Keratinocyte (primary cell): Measurements from ENCODE around the gene OTOP1.
"Not testable (repeated sequence)": the region's sequence is repeated elsewhere in the genome, so short reads cannot be mapped to it uniquely, and the experiment has no call there.

Experiments used
- EZH2 ChIP-seq: IDR thresholded peaks from one replicate; pipeline ENCODE4 v1.6.1; 2012; ENCODE audit warnings: inconsistent platforms, mild to moderate bottlenecking, low read length, moderate library complexity
- TF ChIP-seq, protein P1 (sequence below), 3 experiments: IDR thresholded peaks in 1 of 3; conservative IDR thresholded peaks in 1 of 3; optimal IDR thresholded peaks in 1 of 3; 2 replicates in 2 of 3; 3 replicates in 1 of 3; pipeline versions ENCODE3 to v1.5.1; 2011; ENCODE audit warnings: low read length in 3 of 3, mild to moderate bottlenecking in 3 of 3, moderate library complexity in 2 of 3, control low read depth in 1 of 3, inconsistent platforms in 1 of 3; ENCODE audit not compliant: insufficient read depth in 2 of 3; ENCODE audit errors: extremely low read depth in 1 of 3

DNA sequence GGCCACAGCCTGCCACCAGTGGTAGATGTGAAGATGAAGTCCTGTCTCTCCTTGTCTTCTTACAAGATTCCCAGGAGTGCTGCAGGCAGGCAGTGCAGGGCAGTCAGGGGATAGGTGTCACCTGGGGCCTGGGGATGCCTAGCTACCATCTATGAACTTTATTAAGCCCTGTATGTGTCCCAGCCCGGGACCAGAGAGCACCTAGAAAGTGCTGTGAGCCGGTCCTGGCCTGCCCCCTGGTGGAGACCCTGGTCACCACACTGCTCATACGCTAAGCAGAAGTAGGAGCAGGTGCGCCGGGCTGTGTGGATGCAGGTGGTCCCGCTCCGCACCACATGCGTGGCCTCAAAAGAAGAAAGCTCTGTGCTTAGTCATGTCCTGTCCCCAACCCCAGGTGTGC is 81.1 kb downstream of the OTOP1 start:
- TF ChIP-seq, protein P1, sequence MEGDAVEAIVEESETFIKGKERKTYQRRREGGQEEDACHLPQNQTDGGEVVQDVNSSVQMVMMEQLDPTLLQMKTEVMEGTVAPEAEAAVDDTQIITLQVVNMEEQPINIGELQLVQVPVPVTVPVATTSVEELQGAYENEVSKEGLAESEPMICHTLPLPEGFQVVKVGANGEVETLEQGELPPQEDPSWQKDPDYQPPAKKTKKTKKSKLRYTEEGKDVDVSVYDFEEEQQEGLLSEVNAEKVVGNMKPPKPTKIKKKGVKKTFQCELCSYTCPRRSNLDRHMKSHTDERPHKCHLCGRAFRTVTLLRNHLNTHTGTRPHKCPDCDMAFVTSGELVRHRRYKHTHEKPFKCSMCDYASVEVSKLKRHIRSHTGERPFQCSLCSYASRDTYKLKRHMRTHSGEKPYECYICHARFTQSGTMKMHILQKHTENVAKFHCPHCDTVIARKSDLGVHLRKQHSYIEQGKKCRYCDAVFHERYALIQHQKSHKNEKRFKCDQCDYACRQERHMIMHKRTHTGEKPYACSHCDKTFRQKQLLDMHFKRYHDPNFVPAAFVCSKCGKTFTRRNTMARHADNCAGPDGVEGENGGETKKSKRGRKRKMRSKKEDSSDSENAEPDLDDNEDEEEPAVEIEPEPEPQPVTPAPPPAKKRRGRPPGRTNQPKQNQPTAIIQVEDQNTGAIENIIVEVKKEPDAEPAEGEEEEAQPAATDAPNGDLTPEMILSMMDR (optimal IDR thresholded peaks at IDR 0.05 in 1 of 3, IDR thresholded peaks at IDR 0.05 in 1 of 3, conservative IDR thresholded peaks at IDR 0.05 in 1 of 3; ENCODE audit: extremely low read depth in 1 of 3, insufficient read depth in 2 of 3, low read length in 3 of 3), result peak in 1 of 3 experiments; percentile 48
- not testable (repeated sequence) for TF ChIP-seq EZH2
